IPS-18c (cell line): Measurements from ENCODE around the gene WWOX.

Source experiments
- H3K4me3 ChIP-seq: 2 replicates; pipeline ENCODE4 v1.7.0; 2013; ENCODE audit warnings: low read depth, mild to moderate bottlenecking, low read length, moderate library complexity; ENCODE audit not compliant: insufficient read depth
- H3K9me3 ChIP-seq: one replicate; pipeline ENCODE4 v1.6.1; 2013; ENCODE audit warnings: mild to moderate bottlenecking, low read length, moderate library complexity; ENCODE audit not compliant: control insufficient read depth, insufficient read depth

Gene WWOX

DNA sequence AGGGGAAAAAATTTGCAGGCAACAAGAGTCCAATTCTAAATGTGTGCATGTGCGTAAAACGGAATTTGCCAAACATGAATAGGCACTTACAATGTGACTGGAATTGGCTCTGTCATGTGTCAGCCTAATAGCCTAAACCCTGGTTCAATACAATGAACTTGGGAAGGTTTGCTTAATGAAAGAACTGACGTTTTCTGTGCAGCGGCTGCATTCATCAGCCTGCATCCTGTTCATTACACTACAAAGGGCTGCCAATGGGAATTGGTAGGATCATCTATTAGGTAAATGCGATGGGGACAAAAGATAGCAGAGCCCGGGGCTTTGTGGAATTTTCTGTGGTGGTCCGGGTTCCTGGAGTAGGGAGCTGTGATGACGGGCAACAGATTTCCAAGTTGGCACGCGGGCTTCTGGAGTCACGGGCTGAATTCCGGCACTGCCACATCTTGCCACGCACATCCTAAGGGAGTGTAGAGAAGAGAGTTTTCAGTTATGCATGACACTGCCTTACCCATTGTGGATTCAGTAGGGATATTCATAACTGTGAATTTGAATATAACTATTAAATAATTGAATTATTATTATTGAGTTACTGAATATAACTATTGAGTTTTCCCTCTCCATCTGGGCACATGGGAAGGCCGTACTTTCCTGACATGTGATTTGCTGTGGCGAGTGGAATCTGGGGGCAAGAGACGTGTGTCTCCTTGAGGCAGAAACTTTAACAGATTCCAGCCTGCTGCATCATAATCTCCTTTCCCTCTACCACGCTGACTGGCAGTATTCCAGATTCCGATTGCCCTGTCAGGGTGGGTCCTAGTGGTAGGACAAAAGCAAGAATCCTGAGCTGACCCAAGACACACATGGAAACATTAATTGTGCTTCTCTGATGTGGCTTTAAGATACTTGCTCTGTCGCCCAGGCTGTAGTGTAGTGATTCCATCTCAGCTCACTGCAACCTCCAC, 565.6 kb downstream of the WWOX start:
- H3K4me3 ChIP-seq = no peak overlapping the region
- H3K9me3 ChIP-seq = no peaks in the 10 kb centered on the region

DNA sequence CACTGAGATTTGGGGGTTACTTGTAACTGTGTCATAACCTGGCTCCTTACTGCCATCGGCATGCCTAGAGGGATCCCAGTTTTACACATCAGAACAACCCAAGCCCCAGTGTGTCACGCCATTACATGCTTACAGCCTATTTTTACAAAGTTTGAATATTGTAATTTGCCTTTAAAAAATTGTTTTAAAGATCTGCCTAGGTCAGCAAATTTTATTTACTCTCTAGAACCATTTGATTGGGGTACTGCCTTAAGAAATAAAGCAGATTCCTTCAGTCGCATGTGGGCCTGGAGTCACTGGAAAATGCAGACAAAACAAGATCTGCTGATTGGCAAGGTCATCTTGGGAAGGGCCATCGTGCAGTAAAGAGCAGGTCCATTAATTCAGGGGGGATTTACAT, 566.9 kb downstream of the WWOX start:
- Histone ChIP-seq H3K9me3 (no peaks in the 10 kb centered on the region), H3K4me3 (no peak overlapping the region)

GRCh38 chr16:78667675-78668074, 568.2 kb downstream of the WWOX start:
- no peaks in the 10 kb centered on the region for H3K9me3 ChIP-seq
- H3K4me3 ChIP-seq = no peak overlapping the region

DNA sequence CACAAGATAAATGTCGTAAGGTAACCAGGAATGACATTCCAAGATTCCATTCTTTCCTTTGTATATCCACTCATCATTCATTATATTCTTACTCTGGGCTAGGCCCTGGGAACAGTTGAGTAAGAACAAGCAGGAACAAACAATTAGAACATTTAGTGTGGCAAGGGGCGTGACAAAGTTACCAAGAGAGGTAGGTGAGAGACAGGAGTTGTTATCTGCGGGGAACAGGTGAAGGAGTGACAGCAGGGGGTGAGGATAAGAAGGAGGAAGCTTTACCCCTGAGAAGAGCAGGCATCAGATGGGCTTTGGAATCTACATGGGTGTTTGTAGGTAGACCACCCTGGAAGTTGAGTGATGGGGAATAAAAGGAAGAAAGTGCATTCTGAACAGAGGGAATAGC, 568.9 kb downstream of the WWOX start:
- no peak overlapping the region for H3K4me3 ChIP-seq
- no peaks in the 10 kb centered on the region for H3K9me3 ChIP-seq

DNA sequence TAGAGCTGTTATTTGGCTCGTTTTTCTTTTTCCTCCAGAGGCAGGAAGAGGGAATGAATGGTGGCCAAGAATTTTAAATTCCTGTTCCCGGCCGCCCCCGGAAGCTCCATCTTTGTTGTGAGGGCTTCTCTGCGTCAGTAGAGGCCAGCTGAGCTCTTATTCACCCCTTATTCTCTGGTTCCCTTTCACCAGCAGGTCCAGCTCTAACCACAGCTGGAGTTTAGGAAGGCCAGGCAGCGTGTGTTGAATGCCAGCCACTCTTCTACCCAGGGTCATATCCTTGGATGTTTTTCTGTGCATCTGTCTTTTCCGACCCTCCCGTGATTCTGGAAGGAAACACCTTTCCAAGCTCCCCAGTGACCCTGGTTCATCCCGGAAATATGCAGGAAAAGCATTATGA, 570.5 kb downstream of the WWOX start:
- no peaks in the 10 kb centered on the region for H3K9me3 ChIP-seq
- no peak overlapping the region for H3K4me3 ChIP-seq

GRCh38 chr16:78672779-78673556, 573.5 kb downstream of the WWOX start:
- Histone ChIP-seq H3K4me3 (no peak overlapping the region), H3K9me3 (no peaks in the 10 kb centered on the region)

- Histone ChIP-seq H3K4me3 (no peak overlapping the region), H3K9me3 (no peaks in the 10 kb centered on the region)
Observed at GRCh38 chr16:78673884-78674283, 574.4 kb downstream of the WWOX start.

DNA sequence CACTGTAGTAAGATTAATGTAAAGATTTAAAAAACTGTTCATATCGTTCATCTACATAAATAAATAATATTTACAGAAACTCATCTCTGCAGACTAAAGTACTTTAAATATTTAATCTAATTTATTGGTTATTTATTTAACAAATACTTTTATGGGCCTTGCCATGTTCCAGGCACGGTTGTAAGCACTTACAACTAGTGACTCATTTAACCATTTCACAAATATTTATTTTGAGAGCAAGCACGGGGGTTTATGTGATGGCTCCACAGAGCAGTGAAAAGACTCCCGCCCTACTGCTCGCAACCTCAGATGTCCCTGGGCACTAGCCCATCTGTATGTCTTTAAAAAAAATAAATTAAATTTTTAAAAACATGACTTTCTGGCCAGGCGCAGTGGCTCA, 575.9 kb downstream of the WWOX start:
- Histone ChIP-seq H3K9me3 (no peaks in the 10 kb centered on the region), H3K4me3 (no peak overlapping the region)

GRCh38 chr16:78675951-78676792, 576.7 kb downstream of the WWOX start:
- Histone ChIP-seq H3K9me3 (no peaks in the 10 kb centered on the region), H3K4me3 (no peak overlapping the region)

- Histone ChIP-seq H3K4me3 (no peak overlapping the region), H3K9me3 (no peaks in the 10 kb centered on the region)
Observed at GRCh38 chr16:78677181-78677731, 577.8 kb downstream of the WWOX start.

DNA sequence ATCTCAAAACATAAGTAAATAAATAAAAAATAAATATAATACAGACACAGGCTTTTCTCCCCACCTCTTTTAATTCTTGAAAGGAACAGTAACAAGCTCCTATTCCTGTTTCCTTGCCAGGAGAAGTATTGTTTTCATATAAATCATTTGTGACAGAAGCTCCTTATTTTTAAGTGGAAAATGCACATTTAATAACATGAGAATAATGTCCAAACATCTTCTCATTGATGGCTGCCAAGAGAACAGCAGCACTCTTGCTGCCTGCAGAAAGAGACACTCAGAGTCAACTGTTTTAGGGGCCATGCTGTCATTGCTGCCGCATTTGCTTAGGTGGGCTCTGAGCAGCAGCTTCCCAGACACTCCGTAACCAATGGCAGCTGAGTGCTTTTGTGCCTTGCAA, 580.1 kb downstream of the WWOX start:
- Histone ChIP-seq H3K9me3 (no peaks in the 10 kb centered on the region), H3K4me3 (no peak overlapping the region)

GRCh38 chr16:78681743-78682142, 582.3 kb downstream of the WWOX start:
- no peak overlapping the region for H3K4me3 ChIP-seq
- no peaks in the 10 kb centered on the region for H3K9me3 ChIP-seq

GRCh38 chr16:78684030-78684611, 584.7 kb downstream of the WWOX start:
- Histone ChIP-seq H3K9me3 (no peaks in the 10 kb centered on the region), H3K4me3 (no peak overlapping the region)

DNA sequence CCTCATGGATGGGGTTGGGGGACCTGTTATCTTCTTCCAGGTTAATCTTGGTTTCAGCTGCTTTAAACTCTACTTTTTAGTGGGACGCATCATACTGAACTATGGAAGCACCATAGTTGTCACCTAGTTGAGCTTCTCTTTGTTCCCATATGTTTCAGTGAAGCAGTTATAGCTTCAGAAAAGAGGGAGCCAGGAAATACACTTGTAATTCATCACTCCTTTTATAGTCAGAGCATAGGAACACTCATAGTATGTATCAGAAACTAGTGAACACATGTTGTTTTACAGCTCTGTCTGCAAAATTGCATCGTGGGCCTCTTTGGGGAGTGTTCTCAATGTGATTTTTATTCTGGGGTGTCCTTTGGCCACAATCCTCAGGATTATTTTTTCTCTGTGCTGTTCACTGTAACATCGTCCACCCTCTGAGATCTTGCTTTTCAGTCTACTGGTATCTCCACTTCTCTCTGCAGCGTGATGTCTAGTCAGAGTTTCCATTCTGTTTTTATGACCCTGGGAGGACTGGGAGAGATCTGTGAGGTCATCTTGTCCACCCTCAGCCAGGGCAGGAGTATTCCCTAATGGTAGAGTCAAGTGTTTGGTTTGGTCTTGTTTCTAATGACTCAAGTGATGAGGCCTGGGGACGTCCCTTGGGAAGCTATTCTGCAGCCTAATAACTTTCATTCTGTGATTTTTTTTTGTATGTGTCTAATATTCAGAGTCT, 585.4 kb downstream of the WWOX start:
- no peak overlapping the region for H3K4me3 ChIP-seq

DNA sequence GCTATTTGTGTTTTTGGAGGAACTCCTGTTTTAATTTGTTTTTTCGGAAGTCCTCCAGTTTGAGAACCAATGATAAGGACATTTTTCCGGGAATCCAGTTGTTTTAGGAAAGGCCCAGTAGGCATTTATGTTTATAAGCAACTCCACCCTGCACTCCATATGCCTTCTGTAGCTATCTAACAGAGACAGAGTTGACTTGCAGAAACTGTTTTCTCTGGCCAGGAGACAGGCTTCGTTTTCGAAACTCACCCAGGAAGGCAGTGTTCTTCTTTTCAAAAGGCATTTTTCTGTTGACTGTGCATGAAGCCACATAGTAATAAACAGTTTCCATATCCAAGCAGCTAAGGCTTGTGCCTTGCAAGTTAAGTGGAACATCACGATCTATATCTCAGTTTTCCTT, 587.1 kb downstream of the WWOX start:
- Histone ChIP-seq H3K9me3 (peaks cover 2% of the 10 kb centered on the region), H3K4me3 (no peak overlapping the region)

More for the DNA sequence above, 585.4 kb downstream of the WWOX start:
- H3K9me3 ChIP-seq = no peaks in the 10 kb centered on the region

DNA sequence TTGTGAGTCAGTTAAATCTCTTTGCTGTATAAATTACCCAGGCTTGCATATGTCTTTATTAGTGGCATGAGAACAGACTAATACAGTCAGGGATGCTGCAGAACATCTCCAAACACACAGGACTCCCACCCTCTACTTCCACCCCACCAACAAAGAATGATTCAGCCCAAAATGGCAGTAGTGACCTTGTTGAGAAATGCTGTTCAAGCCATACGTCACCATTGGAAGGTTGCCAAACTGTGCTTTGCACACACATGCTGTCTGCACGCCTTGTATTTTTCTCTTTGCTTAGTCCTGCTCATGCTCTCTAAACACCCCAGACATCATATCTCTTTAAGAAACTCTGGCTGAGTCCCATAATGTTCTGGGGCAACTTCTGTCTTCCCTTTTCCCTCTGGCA, 589.6 kb downstream of the WWOX start:
- no peak overlapping the region for H3K4me3 ChIP-seq

More for the DNA sequence above, 589.6 kb downstream of the WWOX start:
- H3K9me3 ChIP-seq = peaks cover 2% of the 10 kb centered on the region
